SK-N-SH (cell line): Measurements from ENCODE around the gene CNTNAP2. TPM values are rescaled to one million over a fixed set of nuclear protein-coding genes. Genes with fewer than 3 reads are reported as not detected.

Experiments
- CTCF ChIA-PET: fragments of 300-600, 350-600 bp; formaldehyde crosslinking; extraction: SDS; loops from one replicate; lab custom pipeline; 2021; lab: Yijun Ruan, JAX
- POLR2A ChIA-PET: fragments of 350-600 bp; sonication (Branson Sonifier 250); formaldehyde crosslinking; extraction: SDS; loops from one replicate; lab custom pipeline; 2020; ENCODE audit warnings: antibody characterized with exemption, inconsistent platforms; lab: Yijun Ruan, JAX
- DNase-seq: peaks from one replicate; pipeline ENCODE4 v3.0.0; 2012
- H2AFZ ChIP-seq: fragments of 200-600 bp; sonication (generic); 2 replicates; pipeline ENCODE4 v1.8.1; 2016; ENCODE audit warnings: antibody characterized with exemption, mild to moderate bottlenecking, low read depth
- H3F3A ChIP-seq: fragments of 200-600 bp; sonication (generic); replicated peaks from 2 replicates; pipeline ENCODE3; 2016; ENCODE audit warnings: antibody characterized with exemption, mild to moderate bottlenecking; ENCODE audit not compliant: insufficient read depth
- H3K27ac ChIP-seq, 2 experiments: fragments of 200-500 bp in 1 of 2; fragments of 200-600 bp in 1 of 2; sonication (Bioruptor generic) in 1 of 2; sonication (generic), shearing (Covaris generic) in 1 of 2; 2 replicates each; pipeline versions ENCODE4 v1.5.1 to v1.6.1; 2014 to 2016; ENCODE audit warnings: low read depth in 2 of 2, inconsistent platforms in 1 of 2, low read length in 1 of 2, mild to moderate bottlenecking in 1 of 2, mixed read lengths in 1 of 2
- H3K27me3 ChIP-seq: fragments of 200-600 bp; sonication (generic), shearing (Covaris generic); 2 replicates; pipeline ENCODE4 v1.6.1; 2016; ENCODE audit warnings: mixed run types; ENCODE audit not compliant: insufficient read depth
- H3K36me3 ChIP-seq, 2 experiments: fragments of 200-500 bp in 1 of 2; fragments of 200-600 bp in 1 of 2; sonication (Bioruptor generic) in 1 of 2; sonication (generic) in 1 of 2; replicated peaks in 1 of 2; 2 replicates each; pipeline versions ENCODE3 to v1.5.1; 2014 to 2016; ENCODE audit warnings: low read length in 1 of 2, mild to moderate bottlenecking in 1 of 2; ENCODE audit not compliant: insufficient read depth in 2 of 2, control insufficient read depth in 1 of 2
- H3K4me1 ChIP-seq, 2 experiments: fragments of 200-500 bp in 1 of 2; fragments of 200-600 bp in 1 of 2; sonication (Bioruptor generic) in 1 of 2; sonication (generic), shearing (Covaris generic) in 1 of 2; 2 replicates each; pipeline versions ENCODE4 v1.5.1 to v1.6.1; 2014 to 2016; ENCODE audit warnings: low read depth in 1 of 2, low read length in 1 of 2, mixed run types in 1 of 2; ENCODE audit not compliant: insufficient read depth in 2 of 2, control insufficient read depth in 1 of 2
- H3K4me2 ChIP-seq: fragments of 200-600 bp; sonication (generic), shearing (Covaris generic); 2 replicates; pipeline ENCODE4 v1.6.1; 2017; ENCODE audit warnings: mixed run types
- H3K4me3 ChIP-seq, 2 experiments: fragments of 200-500 bp in 1 of 2; fragments of 200-600 bp in 1 of 2; sonication (Bioruptor generic) in 1 of 2; sonication (generic), shearing (Covaris generic) in 1 of 2; 2 replicates each; pipeline versions ENCODE4 v1.5.1 to v1.8.1; 2014 to 2016; ENCODE audit warnings: low read depth in 2 of 2, inconsistent platforms in 1 of 2, low read length in 1 of 2, mild to moderate bottlenecking in 1 of 2, mixed read lengths in 1 of 2, moderate library complexity in 1 of 2
- H3K79me2 ChIP-seq: fragments of 200-600 bp; sonication (generic); 2 replicates; pipeline ENCODE4 v1.8.1; 2017; ENCODE audit warnings: mild to moderate bottlenecking; ENCODE audit not compliant: insufficient read depth
- H3K9ac ChIP-seq: fragments of 200-600 bp; sonication (generic); 2 replicates; pipeline ENCODE4 v1.6.1; 2017; ENCODE audit warnings: mixed run types
- H3K9me2 ChIP-seq: fragments of 200-600 bp; sonication (generic); 2 replicates; pipeline ENCODE4 v1.6.1; 2017; ENCODE audit warnings: mixed run types
- H3K9me3 ChIP-seq: fragments of 200-600 bp; sonication (generic); 2 replicates; pipeline ENCODE4 v1.6.1; 2017; ENCODE audit warnings: mixed run types, mild to moderate bottlenecking, moderate library complexity
- H4K20me1 ChIP-seq: fragments of 200-600 bp; sonication (generic); 2 replicates; pipeline ENCODE4 v1.6.1; 2017; ENCODE audit warnings: mild to moderate bottlenecking, mixed run types; ENCODE audit not compliant: insufficient read depth
- CHD2 ChIP-seq: fragments of 150-350 bp; IDR thresholded peaks from 2 replicates; pipeline ENCODE4 v1.6.1; 2018; ENCODE audit warnings: low read length; ENCODE audit not compliant: partially characterized antibody
- ELF1 ChIP-seq: IDR thresholded peaks from 2 replicates; pipeline ENCODE4 v1.4.0; 2012
- EP300 ChIP-seq, 2 experiments: IDR thresholded peaks; 2 replicates each; pipeline versions ENCODE4 v1.4.0 to v1.6.1; 2012; ENCODE audit warnings: borderline replicate concordance in 1 of 2, low read depth in 1 of 2, low read length in 1 of 2
- FOXJ3 ChIP-seq: sonication (generic); formaldehyde crosslinking; IDR thresholded peaks from 2 replicates; pipeline ENCODE4 v1.5.1; 2020; ENCODE audit warnings: mild to moderate bottlenecking, missing genetic modification reagents
- FOXM1 ChIP-seq: IDR thresholded peaks from 2 replicates; pipeline ENCODE4 v1.4.0; 2012; ENCODE audit warnings: low read depth, mild to moderate bottlenecking
- MEF2A ChIP-seq: IDR thresholded peaks from 2 replicates; pipeline ENCODE4 v1.4.0; 2012; ENCODE audit warnings: low read depth, borderline replicate concordance
- MXI1 ChIP-seq: IDR thresholded peaks from 2 replicates; pipeline ENCODE4 v1.6.1; 2012; ENCODE audit warnings: mild to moderate bottlenecking, low read depth, low read length, improper control_type of control experiment
- NFIC ChIP-seq: IDR thresholded peaks from 2 replicates; pipeline ENCODE4 v1.4.0; 2012; ENCODE audit warnings: borderline replicate concordance
- NRF1 ChIP-seq: IDR thresholded peaks from 2 replicates; pipeline ENCODE4 v1.6.1; 2012; ENCODE audit warnings: low read depth, mild to moderate bottlenecking, low read length
- RAD21 ChIP-seq: IDR thresholded peaks from 2 replicates; pipeline ENCODE4 v1.6.1; 2012; ENCODE audit warnings: mild to moderate bottlenecking, low read length
- REST ChIP-seq: IDR thresholded peaks from 2 replicates; pipeline ENCODE4 v1.6.1; 2012; ENCODE audit warnings: mild to moderate bottlenecking, low read depth, low read length, moderate library complexity
- TAF1 ChIP-seq: IDR thresholded peaks from 2 replicates; pipeline ENCODE4 v1.6.1; 2012; ENCODE audit warnings: low read depth, mild to moderate bottlenecking, low read length, moderate library complexity, borderline replicate concordance
- TEAD4 ChIP-seq: IDR thresholded peaks from 2 replicates; pipeline ENCODE4 v1.4.0; 2012; ENCODE audit warnings: mild to moderate bottlenecking, borderline replicate concordance; ENCODE audit not compliant: insufficient read depth
- YY1 ChIP-seq: IDR thresholded peaks from 2 replicates; pipeline ENCODE4 v1.4.0; 2012; ENCODE audit warnings: low read depth, mild to moderate bottlenecking
- WGBS: methylation state at CpG from one replicate; pipeline ENCODE4 v1.1.6; 2017; ENCODE audit warnings: low lambda C conversion rate; 5-methylcytosine and 5-hydroxymethylcytosine counted together
- polyA plus RNA-seq, 3 experiments: library from polyadenylated mRNA; depleted of rRNA; stranded (reverse); fragments of >200 nt; gene quantifications; 2 replicates each; pipeline ENCODE4 v1.2.3, GENCODE V29; 2012
- TF ChIP-seq, protein P1 (sequence below): fragments of 200-600 bp; sonication (generic); IDR thresholded peaks from 2 replicates; pipeline ENCODE4 v1.6.1; 2017; ENCODE audit warnings: antibody characterized with exemption, mild to moderate bottlenecking, moderate library complexity
- TF ChIP-seq, protein P2 (sequence below): fragments of 150-350 bp; IDR thresholded peaks from 2 replicates; pipeline ENCODE4 v1.6.1; 2017; ENCODE audit warnings: antibody characterized with exemption, low read length, low read depth, borderline replicate concordance
- TF ChIP-seq, protein P3 (sequence below): IDR thresholded peaks from 2 replicates; pipeline ENCODE4 v1.4.0; 2012; ENCODE audit warnings: low read depth, borderline replicate concordance

Gene CNTNAP2
- polyA plus RNA-seq, 1 of the 3 experiments (the other 2 are of a cell fraction) = 3.4 TPM

GRCh38 chr7:147878912-147879661, 1762.5 kb downstream of the CNTNAP2 start:
- TF ChIP-seq REST = no peak
- Histone ChIP-seq H3F3A (no peaks in the 10 kb centered on the region), H3K9ac (no peak overlapping the region), H3K79me2 (no peaks in the 10 kb centered on the region), H3K4me3 (no peak overlapping the region), H3K4me2 (no peak overlapping the region), H2AFZ (no peak overlapping the region), H3K27ac (no peak overlapping the region), H3K4me1 (no peaks in the 10 kb centered on the region), H3K9me2 (no peaks in the 10 kb centered on the region), H4K20me1 (no peaks in the 10 kb centered on the region), H3K36me3 (no peaks in the 10 kb centered on the region), H3K27me3 (no peaks in the 10 kb centered on the region), H3K9me3 (no peaks in the 10 kb centered on the region)
- POLR2A ChIA-PET = no interaction called here
- 59% methylated on average over 9 of the region's 9 CpGs for WGBS
- DNase-seq = no peak
- CTCF ChIA-PET = interaction anchor here (0.7 to 1.1 kb wide), 2 partner anchors 15 to 195 kb away, joined by 3 read pairs; no protein-coding TSS in a partner anchor

DNA sequence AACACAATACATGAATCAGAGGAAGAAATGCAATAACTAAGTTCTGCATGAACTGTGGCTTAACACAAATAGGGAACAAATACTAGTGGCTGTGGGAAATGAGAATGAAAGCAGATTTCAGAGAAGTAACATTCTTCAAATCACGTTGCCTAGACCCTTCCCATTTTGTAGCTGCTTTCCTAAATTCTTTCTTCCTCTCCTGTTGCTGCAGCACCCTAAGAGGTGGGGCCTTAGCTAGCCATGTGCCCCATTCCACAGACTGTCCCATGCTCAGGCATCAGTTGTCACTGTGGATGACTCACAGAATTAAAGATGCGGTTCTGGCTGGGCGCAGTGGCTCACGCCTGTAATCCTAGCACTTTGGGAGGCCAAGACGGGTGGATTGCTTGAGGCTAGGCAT, 1769.3 kb downstream of the CNTNAP2 start:
- H3K79me2 ChIP-seq = no peaks in the 10 kb centered on the region
- H3K36me3 ChIP-seq = no peaks in the 10 kb centered on the region
- H3K4me1 ChIP-seq = no peaks in the 10 kb centered on the region
- ChIA-PET CTCF (interaction anchor here (0.8 to 1.3 kb wide), 2 partner anchors 9 to 13 kb away, joined by 3 read pairs; no protein-coding TSS in a partner anchor), POLR2A (no interaction called here)
- no peaks in the 10 kb centered on the region for H4K20me1 ChIP-seq
- H3K27me3 ChIP-seq = no peaks in the 10 kb centered on the region
- H2AFZ ChIP-seq = no peak overlapping the region
- H3K4me3 ChIP-seq = no peak overlapping the region
- no peaks in the 10 kb centered on the region for H3K9me3 ChIP-seq
- no peak overlapping the region for H3K27ac ChIP-seq
- WGBS = 75% methylated on average over 5 of the region's 5 CpGs
- no peak overlapping the region for H3K9ac ChIP-seq
- no peak for DNase-seq
- no peaks in the 10 kb centered on the region for H3F3A ChIP-seq
- H3K9me2 ChIP-seq = no peaks in the 10 kb centered on the region
- H3K4me2 ChIP-seq = no peak overlapping the region
- no peak for TF ChIP-seq NRF1
- TF ChIP-seq TEAD4 = no peak
- TF ChIP-seq, protein P1, sequence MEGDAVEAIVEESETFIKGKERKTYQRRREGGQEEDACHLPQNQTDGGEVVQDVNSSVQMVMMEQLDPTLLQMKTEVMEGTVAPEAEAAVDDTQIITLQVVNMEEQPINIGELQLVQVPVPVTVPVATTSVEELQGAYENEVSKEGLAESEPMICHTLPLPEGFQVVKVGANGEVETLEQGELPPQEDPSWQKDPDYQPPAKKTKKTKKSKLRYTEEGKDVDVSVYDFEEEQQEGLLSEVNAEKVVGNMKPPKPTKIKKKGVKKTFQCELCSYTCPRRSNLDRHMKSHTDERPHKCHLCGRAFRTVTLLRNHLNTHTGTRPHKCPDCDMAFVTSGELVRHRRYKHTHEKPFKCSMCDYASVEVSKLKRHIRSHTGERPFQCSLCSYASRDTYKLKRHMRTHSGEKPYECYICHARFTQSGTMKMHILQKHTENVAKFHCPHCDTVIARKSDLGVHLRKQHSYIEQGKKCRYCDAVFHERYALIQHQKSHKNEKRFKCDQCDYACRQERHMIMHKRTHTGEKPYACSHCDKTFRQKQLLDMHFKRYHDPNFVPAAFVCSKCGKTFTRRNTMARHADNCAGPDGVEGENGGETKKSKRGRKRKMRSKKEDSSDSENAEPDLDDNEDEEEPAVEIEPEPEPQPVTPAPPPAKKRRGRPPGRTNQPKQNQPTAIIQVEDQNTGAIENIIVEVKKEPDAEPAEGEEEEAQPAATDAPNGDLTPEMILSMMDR = no peak
- TF ChIP-seq ELF1 = no peak
- no peak for TF ChIP-seq FOXM1
- TF ChIP-seq CHD2 = no peak
- TF ChIP-seq TAF1 = no peak
- TF ChIP-seq MEF2A = no peak
- no peak for TF ChIP-seq RAD21
- no peak for TF ChIP-seq FOXJ3 (CRISPR knock-in tag)
- no peak for TF ChIP-seq MXI1
- TF ChIP-seq, protein P2, sequence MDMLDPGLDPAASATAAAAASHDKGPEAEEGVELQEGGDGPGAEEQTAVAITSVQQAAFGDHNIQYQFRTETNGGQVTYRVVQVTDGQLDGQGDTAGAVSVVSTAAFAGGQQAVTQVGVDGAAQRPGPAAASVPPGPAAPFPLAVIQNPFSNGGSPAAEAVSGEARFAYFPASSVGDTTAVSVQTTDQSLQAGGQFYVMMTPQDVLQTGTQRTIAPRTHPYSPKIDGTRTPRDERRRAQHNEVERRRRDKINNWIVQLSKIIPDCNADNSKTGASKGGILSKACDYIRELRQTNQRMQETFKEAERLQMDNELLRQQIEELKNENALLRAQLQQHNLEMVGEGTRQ = no peak
- TF ChIP-seq YY1 = no peak
- no peak for TF ChIP-seq EP300 (IDR thresholded peaks at IDR 0.05; ENCODE audit: borderline replicate concordance in 1 of 2, low read depth in 1 of 2, low read length in 1 of 2)
- TF ChIP-seq, protein P3, sequence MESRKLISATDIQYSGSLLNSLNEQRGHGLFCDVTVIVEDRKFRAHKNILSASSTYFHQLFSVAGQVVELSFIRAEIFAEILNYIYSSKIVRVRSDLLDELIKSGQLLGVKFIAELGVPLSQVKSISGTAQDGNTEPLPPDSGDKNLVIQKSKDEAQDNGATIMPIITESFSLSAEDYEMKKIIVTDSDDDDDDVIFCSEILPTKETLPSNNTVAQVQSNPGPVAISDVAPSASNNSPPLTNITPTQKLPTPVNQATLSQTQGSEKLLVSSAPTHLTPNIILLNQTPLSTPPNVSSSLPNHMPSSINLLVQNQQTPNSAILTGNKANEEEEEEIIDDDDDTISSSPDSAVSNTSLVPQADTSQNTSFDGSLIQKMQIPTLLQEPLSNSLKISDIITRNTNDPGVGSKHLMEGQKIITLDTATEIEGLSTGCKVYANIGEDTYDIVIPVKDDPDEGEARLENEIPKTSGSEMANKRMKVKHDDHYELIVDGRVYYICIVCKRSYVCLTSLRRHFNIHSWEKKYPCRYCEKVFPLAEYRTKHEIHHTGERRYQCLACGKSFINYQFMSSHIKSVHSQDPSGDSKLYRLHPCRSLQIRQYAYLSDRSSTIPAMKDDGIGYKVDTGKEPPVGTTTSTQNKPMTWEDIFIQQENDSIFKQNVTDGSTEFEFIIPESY = no peak
- TF ChIP-seq NFIC = no peak
